Prostate gland (tissue), 2 donors: ENCODE results near the gene PRR23E.

Experiments
- CTCF ChIP-seq, 4 experiments: fragments of 200-600 bp in 2 of 4; fragments of 450-650 bp in 2 of 4; sonication (generic) in 2 of 4; IDR thresholded peaks; 1 replicate in 3 of 4; 2 replicates in 1 of 4; pipeline ENCODE4 v1.5.1; 2016 to 2019; ENCODE audit warnings: antibody characterized with exemption in 4 of 4, mild to moderate bottlenecking in 2 of 4, moderate library complexity in 2 of 4
- POLR2A ChIP-seq: fragments of 450-650 bp; IDR thresholded peaks from one replicate; pipeline ENCODE4 v1.6.1; 2016; ENCODE audit warnings: antibody characterized with exemption, mild to moderate bottlenecking
- POLR2AphosphoS5 ChIP-seq: sonication (generic); formaldehyde crosslinking; IDR thresholded peaks from one replicate; pipeline ENCODE4 v1.6.1; 2017; ENCODE audit warnings: antibody characterized with exemption

GRCh38 chr3:127234778-127235177 lies 41.8 kb downstream of the PRR23E start:
- TF ChIP-seq CTCF (IDR thresholded peaks at IDR 0.05) (no peak), POLR2AphosphoS5 (no peak), POLR2A (no peak)
